Left colon (tissue), 2 donors: ENCODE measurements around the gene CENPQ. TPM values are rescaled to one million over a fixed set of nuclear protein-coding genes. Genes with fewer than 3 reads are reported as not detected.
A peak's percentile ranks its signal among the peaks of the same experiment; 100 is the strongest.

ENCODE experiments used
- ATAC-seq: fragments of 200-7000 bp; cut with Tn5 transposase; one replicate; pipeline ENCODE4 v1.9.1; 2020; ENCODE audit warnings: mild to moderate bottlenecking, moderate library complexity
- DNase-seq, 2 donors: peaks; one replicate each; pipeline ENCODE4 v3.0.0-alpha.2; 2020
- intact Hi-C, 2 donors: fragments of 100-400 bp; cut with DNase I in 1 of 2; cut with micrococcal nuclease in 1 of 2; formaldehyde crosslinking; loops; one replicate each; pipeline versions ENCODE4 v1.11.2 to v1.14.0; 2022; cut with DNase I, micrococcal nuclease
- total RNA-seq, 2 donors: library from RNA; stranded (reverse); fragmentation: NEBNext Ultra II Directional; extraction: Animal tissue kit (Norgen Biotek cat#: 25700); gene quantifications; one replicate each; pipeline ENCODE4 v1.2.1, GENCODE V29; 2021
- donor health status: DM: no; HTN: no; CAD: no.
- donor health status: DM: yes; HTN: yes; CAD: no.

CENPQ gene
- total RNA-seq, 2 donors from 2014 or later = 2.0 to 2.5 TPM

DNA sequence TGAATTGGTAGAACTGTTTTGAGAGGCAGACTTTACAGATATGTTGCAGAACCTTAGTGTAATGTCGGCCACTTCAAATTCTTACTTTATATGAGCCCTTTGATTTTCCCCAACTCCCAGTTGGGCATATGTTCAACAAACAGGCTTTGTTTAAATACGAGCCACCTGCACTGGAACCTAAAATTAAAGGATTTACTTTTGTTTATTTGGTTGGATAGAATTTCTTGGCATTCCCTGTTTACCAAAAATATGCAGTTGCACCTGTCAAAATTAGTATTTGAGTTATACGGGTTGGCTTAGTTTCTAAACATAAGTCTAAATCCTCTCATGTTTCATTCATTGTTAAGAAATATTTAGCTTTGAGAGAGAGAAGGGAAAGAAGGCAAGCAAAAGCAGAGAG, 34.1 kb downstream of the CENPQ start:
- DNase-seq (no peak), ATAC-seq (no peak)
- intact Hi-C loops = no loop called here

GRCh38 chr6:49499126-49499525, 36.0 kb downstream of the CENPQ start:
- ATAC-seq (no peak), DNase-seq (no peak)
- intact Hi-C loops = no loop called here

- intact Hi-C loops = no loop called here
- DNase-seq = no peak
- no peak for ATAC-seq
Measured at GRCh38 chr6:49499623-49500022, 36.5 kb downstream of the CENPQ start, which contains the start of gene GLYATL3. GLYATL3 (plus strand) TSS chr6:49499923; CDS start chr6:49511991, 12,068 bp downstream.

DNA sequence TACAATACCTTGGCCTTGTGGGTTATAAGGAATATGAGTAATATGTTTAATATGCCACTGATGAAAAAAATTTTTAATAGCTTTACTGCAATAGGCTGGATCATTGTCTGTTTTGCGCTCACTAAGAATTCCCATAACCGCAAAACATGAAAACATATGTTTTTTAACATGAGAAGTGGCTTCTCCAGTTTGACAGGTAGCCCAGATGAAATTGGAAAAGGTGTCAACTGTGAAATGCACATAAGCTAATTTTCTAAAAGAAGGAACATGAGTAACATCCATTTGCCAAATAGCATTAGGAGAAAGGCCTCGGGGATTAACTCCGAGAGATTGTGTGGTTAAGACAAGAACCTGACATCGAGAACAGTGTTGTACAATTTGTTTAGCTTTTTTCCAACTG, 41.5 kb downstream of the CENPQ start:
- intact Hi-C loops = no loop called here
- DNase-seq (no peak), ATAC-seq (no peak)

DNA sequence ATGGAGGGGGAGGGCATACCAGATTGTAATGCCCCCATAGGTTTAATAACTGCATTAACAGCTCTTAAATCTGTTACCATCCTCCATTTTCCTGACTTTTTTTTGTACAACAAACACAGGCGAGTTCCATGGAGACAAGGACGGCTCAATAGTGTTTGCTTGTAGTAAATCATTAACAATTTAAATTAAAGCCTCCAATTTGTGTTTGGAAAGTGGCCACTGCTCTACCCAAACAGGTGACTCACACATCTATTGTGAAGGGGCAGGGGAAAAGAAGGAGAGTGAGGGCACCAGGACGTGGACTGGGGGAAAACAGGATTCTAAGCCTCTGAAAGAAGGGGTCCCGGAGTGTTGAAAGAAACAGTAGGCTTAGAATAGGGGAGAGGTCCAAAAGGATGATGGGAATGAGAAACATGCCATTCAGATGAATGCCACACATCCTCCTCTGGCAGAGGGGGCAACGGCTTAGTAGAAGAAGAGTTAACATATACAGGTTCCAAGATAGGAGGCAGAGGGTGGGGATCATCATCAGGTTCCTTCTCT, 43.5 kb downstream of the CENPQ start:
- DNase-seq = no peak
- intact Hi-C loops = no loop called here
- peak; percentile 74 for ATAC-seq

- intact Hi-C loops = no loop called here
- ATAC-seq (no peak), DNase-seq (no peak)
Measured at GRCh38 chr6:49509342-49509741, 46.2 kb downstream of the CENPQ start.

DNA sequence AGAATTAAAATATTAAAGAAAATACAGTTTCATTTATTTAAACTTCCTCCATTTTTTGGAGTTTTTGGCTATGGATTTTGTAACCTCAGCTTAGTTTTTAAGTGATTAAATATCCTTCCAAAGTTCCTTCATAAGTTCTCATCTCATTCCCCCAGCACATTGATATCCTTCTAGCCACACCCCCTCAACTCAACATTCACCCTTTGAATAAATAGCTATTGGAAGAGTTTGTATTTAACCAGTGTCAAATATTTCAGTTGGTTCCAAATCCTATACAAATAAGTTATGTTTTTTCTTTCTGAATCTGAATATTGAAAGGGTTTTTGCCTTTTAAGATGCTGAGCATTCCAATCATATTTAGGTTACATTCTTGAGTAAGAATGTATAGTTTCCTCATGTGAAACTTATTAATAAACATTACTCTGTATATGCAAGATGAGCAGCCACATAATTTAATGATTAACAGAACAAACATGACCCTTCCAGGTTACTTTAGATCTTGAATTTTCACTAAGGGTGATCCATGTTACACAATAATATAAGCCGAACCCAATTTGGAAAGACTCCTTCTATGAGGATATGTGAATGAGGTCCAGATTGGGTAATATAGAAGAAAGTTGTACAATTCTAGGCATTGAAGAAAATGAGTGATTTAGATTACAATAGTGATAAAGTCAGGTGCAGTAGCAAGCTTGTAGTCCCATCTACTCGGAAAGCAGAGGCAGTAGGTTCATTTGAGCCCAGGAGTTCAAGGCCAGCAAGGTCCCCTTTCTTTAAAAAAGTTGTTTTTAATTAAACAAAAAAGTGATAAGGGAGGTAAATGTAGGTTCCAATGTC, 50.2 kb downstream of the CENPQ start:
- ATAC-seq = no peak
- intact Hi-C loops = no loop called here
- DNase-seq = no peak

DNA sequence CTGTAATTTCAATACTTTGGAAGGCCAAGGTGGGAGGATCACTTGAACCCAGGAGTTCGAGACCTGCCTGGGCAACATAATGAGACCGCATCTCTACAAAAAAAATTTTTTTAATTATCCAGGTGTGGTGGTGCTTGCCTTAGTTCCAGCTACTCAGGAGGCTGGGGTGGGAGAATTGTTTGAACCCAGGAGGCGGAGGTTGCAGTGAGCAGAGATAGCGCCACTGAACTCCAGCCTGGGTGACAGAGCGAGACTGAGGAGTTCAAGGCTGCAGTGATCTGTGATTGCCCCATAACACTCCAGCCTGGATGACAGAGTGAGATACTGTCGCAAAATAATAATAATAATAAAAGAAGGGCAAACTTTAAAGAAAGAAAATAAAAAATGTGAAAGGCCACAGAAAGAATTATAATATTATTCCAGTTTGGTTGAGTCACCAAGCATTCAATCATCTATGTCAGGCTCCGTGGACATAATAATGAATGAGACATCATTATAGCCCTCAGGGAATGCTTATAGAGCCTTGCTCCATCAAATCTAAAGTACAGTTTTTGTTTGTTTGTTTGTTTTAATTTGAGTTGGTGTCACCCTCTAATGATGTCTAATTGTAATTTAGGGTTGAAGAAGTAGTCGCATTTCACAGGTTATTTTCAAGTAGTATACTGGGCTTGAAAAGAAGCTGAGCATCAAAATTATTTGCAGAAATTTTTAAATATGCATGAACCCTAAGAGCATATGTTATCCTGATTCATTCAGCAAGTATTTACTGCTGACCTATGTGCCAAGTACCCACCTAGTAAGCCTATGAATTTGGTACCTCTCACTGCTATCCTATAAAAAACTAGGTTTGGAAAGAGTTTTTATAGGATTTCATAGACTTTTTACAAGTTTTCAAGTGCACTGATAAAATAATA, 51.7 kb downstream of the CENPQ start:
- no peak for ATAC-seq
- intact Hi-C loops = no loop called here

DNA sequence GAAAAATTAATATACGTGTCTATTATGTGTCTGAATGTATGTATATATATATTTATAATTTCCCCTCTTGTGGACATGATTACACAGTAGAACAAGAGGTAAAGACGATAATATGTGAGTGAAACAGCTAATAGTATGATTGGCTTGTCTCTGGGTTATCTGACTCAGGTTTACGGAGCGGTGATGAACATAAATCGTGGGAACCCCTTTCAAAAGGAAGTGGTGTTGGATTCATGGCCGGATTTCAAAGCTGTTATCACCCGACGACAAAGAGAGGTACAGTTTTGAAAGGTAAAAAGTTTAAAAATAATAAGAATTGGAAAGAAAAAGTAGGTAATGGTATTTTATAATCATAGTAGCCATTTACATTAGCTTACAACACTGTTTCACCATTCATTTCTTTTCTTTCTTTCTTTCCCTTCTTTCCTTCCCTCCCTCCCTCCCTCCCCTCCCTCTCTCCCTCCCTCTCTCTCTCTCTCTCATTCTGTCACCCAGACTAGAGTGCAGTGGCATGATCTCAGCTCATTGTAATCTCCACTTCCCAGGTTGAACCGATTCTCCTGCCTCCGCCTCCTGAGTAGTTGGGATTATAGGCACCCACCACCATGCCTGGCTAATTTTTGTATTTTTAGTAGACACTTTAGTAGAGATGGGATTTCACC, 52.4 kb downstream of the CENPQ start:
- intact Hi-C loops = no loop called here
- ATAC-seq = no peak
- DNase-seq = no peak

More for the DNA sequence above, 51.7 kb downstream of the CENPQ start:
- DNase-seq = no peak

GRCh38 chr6:49516147-49516505, 53.0 kb downstream of the CENPQ start:
- ATAC-seq (no peak), DNase-seq (no peak)
- intact Hi-C loops = no loop called here

- ATAC-seq (no peak), DNase-seq (no peak)
- intact Hi-C loops = no loop called here
Measured at GRCh38 chr6:49517919-49518318, 54.7 kb downstream of the CENPQ start.

DNA sequence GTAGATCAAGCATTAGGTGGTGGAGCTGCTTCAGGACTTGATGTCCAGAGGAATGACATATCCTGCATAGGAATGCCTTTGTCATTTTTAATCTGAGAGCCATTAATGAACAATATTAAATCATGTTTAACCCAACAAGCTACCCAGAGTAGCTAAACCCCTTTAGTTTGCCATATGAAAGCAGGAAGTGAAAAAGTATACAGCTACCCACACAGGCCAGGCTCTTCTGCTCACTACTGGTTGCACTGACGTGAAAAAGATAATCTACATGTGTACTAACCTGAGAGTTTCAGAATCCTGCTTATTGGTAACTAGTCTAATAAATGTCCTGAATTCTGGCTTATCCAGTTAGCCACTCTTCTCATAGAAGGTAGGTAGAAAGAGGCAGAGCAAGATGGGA, 56.5 kb downstream of the CENPQ start:
- intact Hi-C loops = no loop called here
- DNase-seq (no peak), ATAC-seq (no peak)

- ATAC-seq (peak; percentile 91), DNase-seq (no peak)
- intact Hi-C loops = no loop called here
Measured at GRCh38 chr6:49522710-49523593, 59.8 kb downstream of the CENPQ start.

DNA sequence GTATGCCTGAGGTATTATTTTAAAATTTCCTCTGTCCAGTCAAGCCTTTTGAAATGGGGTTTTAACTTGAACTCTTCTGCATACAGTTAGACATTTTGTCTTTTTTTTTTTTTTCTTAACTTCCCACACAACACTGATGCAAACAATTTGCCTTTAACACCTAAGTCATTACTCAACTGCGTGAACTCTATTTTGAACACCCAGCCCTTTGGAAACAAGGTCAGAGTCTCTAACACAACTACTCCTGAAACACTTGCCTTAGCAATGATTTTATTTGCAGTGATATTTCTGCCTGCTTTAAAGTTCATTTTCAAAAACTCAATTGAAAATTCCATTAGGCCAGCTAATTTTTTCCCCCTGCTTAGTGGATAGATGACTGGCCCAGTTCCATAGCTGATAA, 60.7 kb downstream of the CENPQ start:
- DNase-seq (no peak), ATAC-seq (peak; percentile 17)
- intact Hi-C loops = no loop called here

DNA sequence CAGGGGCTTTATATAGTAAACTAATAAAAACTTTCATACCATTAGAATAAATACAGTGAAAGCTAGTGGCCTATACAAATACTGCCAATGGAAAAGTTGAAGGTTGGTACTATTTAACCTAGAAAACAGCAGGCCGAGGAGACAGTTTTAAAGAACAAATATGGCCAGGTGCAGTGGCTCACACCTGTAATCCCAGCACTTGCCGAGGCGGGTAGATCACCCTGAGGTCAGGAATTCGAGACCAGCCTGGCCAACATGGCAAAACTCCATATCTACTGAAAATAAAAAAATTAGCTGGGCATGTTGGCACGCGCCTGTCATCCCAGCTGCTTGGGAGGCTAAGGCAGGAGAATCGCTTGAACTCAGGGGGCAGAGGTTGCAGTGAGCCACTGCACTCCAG, 61.4 kb downstream of the CENPQ start:
- DNase-seq (no peak), ATAC-seq (no peak)
- intact Hi-C loops = no loop called here

DNA sequence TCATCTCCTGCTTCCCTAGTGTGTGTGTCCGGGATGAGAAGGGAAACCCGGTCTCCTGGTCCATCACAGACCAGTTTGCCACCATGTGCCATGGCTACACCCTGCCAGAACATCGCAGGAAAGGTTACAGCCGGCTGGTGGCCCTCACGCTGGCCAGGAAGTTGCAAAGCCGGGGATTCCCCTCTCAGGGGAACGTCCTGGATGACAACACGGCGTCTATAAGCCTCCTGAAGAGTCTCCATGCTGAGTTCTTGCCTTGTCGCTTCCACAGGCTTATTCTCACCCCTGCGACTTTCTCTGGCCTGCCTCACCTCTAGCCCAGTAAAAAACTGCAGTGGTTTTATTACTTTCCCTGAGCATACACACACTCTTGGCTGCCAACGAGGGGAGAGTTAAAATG, 63.4 kb downstream of the CENPQ start:
- DNase-seq (peak; percentile 27 to 38), ATAC-seq (peak; percentile 62)
- intact Hi-C loops = no loop called here

GRCh38 chr6:49527320-49527719, 64.2 kb downstream of the CENPQ start:
- no peak for ATAC-seq
- intact Hi-C loops = no loop called here

DNA sequence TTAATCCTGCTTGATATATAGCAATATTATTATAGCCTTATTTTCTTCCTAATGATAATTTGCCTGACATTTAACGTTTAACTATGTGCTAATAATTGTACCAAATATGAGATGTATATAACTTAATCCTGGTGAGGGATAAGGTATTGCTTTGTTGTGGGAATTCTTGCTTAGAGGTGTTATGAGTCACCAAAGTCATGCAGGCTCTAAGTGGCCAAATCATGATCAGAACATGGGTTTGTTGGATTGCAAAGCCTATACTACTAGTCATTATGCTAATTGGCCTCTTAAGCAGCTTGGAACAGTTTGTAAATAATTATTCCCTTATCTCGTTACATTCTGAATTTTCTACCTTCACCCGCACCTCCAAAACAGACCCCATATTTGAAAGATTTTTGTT, 65.4 kb downstream of the CENPQ start:
- intact Hi-C loops = no loop called here
- DNase-seq (no peak), ATAC-seq (no peak)

More at GRCh38 chr6:49527320-49527719, 64.2 kb downstream of the CENPQ start:
- DNase-seq = no peak
